ENCODE measurements around the gene MIS12. TPM values are rescaled to one million over a fixed set of nuclear protein-coding genes. Genes with fewer than 3 reads are reported as not detected.

The MIS12 gene
- total RNA-seq (2021; fragmentation: NEBNext Ultra II Directional; extraction: Animal tissue kit (Norgen Biotek cat#: 25700)) (25.6 and 27.2 TPM in 2 replicates), polyA plus RNA-seq (2011; rRNA removed) (6.2 and 9.5 TPM in 2 replicates), polyA minus RNA-seq (2011; rRNA and poly(A)+ RNA removed) (13.7 and 21.9 TPM in 2 replicates)
- polyA plus RNA-seq (2011; cell fraction: cytosol; rRNA removed): 16.7 TPM
- 8.4 TPM for polyA plus RNA-seq (2011; cell fraction: nucleus; rRNA removed)
- polyA plus RNA-seq (2012, experiment 1 of 2): 13.1 to 21.0 TPM (median 14.3 TPM) in 4 replicates
- 2.4 TPM for polyA plus RNA-seq (2012, experiment 2 of 2)
- 22.5 TPM for polyA plus RNA-seq (2013, experiment 1 of 2)
- 20.1 TPM for polyA plus RNA-seq (2013, experiment 2 of 2)
- 5.7 TPM for polyA minus RNA-seq (2011; cell fraction: cytosol; rRNA and poly(A)+ RNA removed)
- 18.2 TPM for polyA minus RNA-seq (2011; cell fraction: nucleus; rRNA and poly(A)+ RNA removed)
- long read RNA-seq, experiment 1, partial matches to known transcripts: 4 of 20 reads
- long read RNA-seq, experiment 1, other reads (novel, unspliced or antisense): 9 of 20 reads
- long read RNA-seq, experiment 2, transcript MIS12-202 (2 exons, 2,204 nt): major isoform, 17 of 41 reads
- long read RNA-seq, experiment 2, transcript MIS12-206 (3 exons, 2,691 nt): minor isoform, 15 of 41 reads
- long read RNA-seq, experiment 2, partial matches to known transcripts: 4 of 41 reads
- long read RNA-seq, experiment 2, other reads (novel, unspliced or antisense): 3 of 41 reads

GRCh38 chr17:5486206-5487124 lies at the start of gene MIS12:
Gene MIS12, plus strand, starts transcription at chr17:5486566. Its CDS starts 2,297 bp downstream, at chr17:5488863.
- POLR2A ChIA-PET (ENCODE audit: partially characterized antibody): interaction anchor here (0.7 to 6.2 kb wide), 21 partner anchors 8 to 948 kb away, joined by 3 to 91 read pairs (median 5); partner anchors contain the start of genes AIPL1, C1QBP, DHX33 and NUP88
- TF ChIP-seq USF2 (IDR thresholded peaks at IDR 0.05; ENCODE audit: low read length) (no peak), TAF7 (optimal IDR thresholded peaks at IDR 0.05; ENCODE audit: borderline replicate concordance, low read depth, low read length) (peak; percentile 91), SP1 (IDR thresholded peaks at IDR 0.05; ENCODE audit: low read depth, low read length) (peak; percentile 71; the same call in 1 of the 2 replicates), TBP (IDR thresholded peaks at IDR 0.05; ENCODE audit: low read depth, low read length) (peak; percentile 90), BACH1 (IDR thresholded peaks at IDR 0.05; ENCODE audit: low read length) (peak; percentile 46; the same call in 1 of the 2 replicates), GABPA (IDR thresholded peaks at IDR 0.05; ENCODE audit: borderline replicate concordance, insufficient read depth, low read length) (peak; percentile 67; the same call in 1 of the 2 replicates)

More at GRCh38 chr17:5486206-5487124, at the start of gene MIS12:
- H2AFZ ChIP-seq (ENCODE audit: low read length): peak within 1 kb of the TSS; percentile 76; the same call in 1 of the 2 replicates
- peak within 1 kb of the TSS; percentile 96 to 100 (median 100) for H3K9ac ChIP-seq (replicated peaks in 1 of 4; ENCODE audit: extremely low read depth in 1 of 4, low read depth in 3 of 4, low read length in 3 of 4)
- no peaks in the 10 kb centered on the region for H3K9me3 ChIP-seq (ENCODE audit: insufficient read depth in 2 of 2, low read depth in 1 of 2, low read length in 1 of 2)
- peak within 1 kb of the TSS; percentile 47 for H2BK120ac ChIP-seq (replicated peaks; ENCODE audit: low read depth, low read length)
- no peak within 1 kb of the TSS for H3K14ac ChIP-seq (ENCODE audit: insufficient read length)
- peak within 1 kb of the TSS; percentile 99 for H3K4ac ChIP-seq (replicated peaks; ENCODE audit: insufficient read length, low read depth, low read length)
- peak within 1 kb of the TSS; percentile 96 to 99 (median 98) for H3K4me3 ChIP-seq (ENCODE audit: extremely low read depth in 1 of 4, insufficient read depth in 2 of 4, low read depth in 3 of 4, low read length in 4 of 4)
- H2BK20ac ChIP-seq (ENCODE audit: low read length): no peak within 1 kb of the TSS
- H2BK5ac ChIP-seq (ENCODE audit: low read depth, low read length): peak within 1 kb of the TSS; percentile 99
- H4K20me1 ChIP-seq (replicated peaks in 1 of 2; ENCODE audit: control insufficient read depth in 1 of 2, insufficient read depth in 2 of 2, low read length in 2 of 2): peaks cover 3 to 13% of the 10 kb centered on the region in 2 experiments
- H3K4me2 ChIP-seq (ENCODE audit: insufficient read depth in 1 of 2, low read depth in 2 of 2, low read length in 2 of 2): peak within 1 kb of the TSS; percentile 85 to 94
- peaks cover 8 to 67% of the 10 kb centered on the region in 2 experiments for H3K79me2 ChIP-seq (ENCODE audit: control insufficient read depth in 1 of 2, insufficient read depth in 2 of 2, low read length in 2 of 2)
- H2AK5ac ChIP-seq (ENCODE audit: low read depth, low read length): peak within 1 kb of the TSS; percentile 94; the same call in 1 of the 2 replicates
- peaks cover 5% of the 10 kb centered on the region; the same call in 1 of the 2 replicates for H3K79me1 ChIP-seq (ENCODE audit: low read depth, low read length)
- no peaks in the 10 kb centered on the region for H3K4me1 ChIP-seq (replicated peaks in 1 of 4; ENCODE audit: control insufficient read depth in 3 of 4, insufficient read depth in 4 of 4, low read length in 3 of 4)
- H3K27ac ChIP-seq (ENCODE audit: low read depth, low read length): peak within 1 kb of the TSS; percentile 100
- H3K18ac ChIP-seq (ENCODE audit: extremely low read depth, low read length): peak within 1 kb of the TSS; percentile 86
- H3K56ac ChIP-seq (replicated peaks; ENCODE audit: insufficient read length, low read depth, low read length): peak within 1 kb of the TSS; percentile 99
- H3K23ac ChIP-seq (ENCODE audit: insufficient read length): no peak within 1 kb of the TSS
- H4K5ac ChIP-seq (ENCODE audit: insufficient read length, low read depth, low read length): peak within 1 kb of the TSS; percentile 97
- CTCF ChIA-PET (ENCODE audit: partially characterized antibody): interaction anchor here (0.9 to 1.9 kb wide), 5 partner anchors 9 to 22 kb away, joined by 3 to 7 read pairs (median 4); no protein-coding TSS in a partner anchor
- DNase-seq (ENCODE audit: low read depth in 1 of 2, low spot score in 2 of 2) (peak; percentile 91 to 94), FAIRE-seq (no peak)
- peak within 1 kb of the TSS; percentile 79; the same call in 1 of the 2 replicates for H2BK12ac ChIP-seq (ENCODE audit: low read depth, low read length)
- peak within 1 kb of the TSS; percentile 100 for H4K8ac ChIP-seq (ENCODE audit: extremely low read depth, insufficient read depth, low read length)
- no peaks in the 10 kb centered on the region for H3K27me3 ChIP-seq (replicated peaks in 1 of 4; ENCODE audit: control insufficient read depth in 3 of 4, extremely low read depth in 1 of 4, insufficient read depth in 3 of 4, low read length in 3 of 4)
- H4K91ac ChIP-seq (replicated peaks; ENCODE audit: insufficient read length, low read length): peak within 1 kb of the TSS; percentile 96
- WGBS, 2 experiments (ENCODE audit: extremely low coverage in 1 of 2, insufficient coverage in 1 of 2, insufficient read length in 1 of 2, insufficient replicate concordance in 2 of 2, low coverage in 1 of 2, low lambda C conversion rate in 2 of 2, missing lambda C conversion rate in 1 of 2): 0% methylated on average over 59 of the region's 77 CpGs; no CpG with 5 or more reads in 1 of the 2 experiments
- H3K36me3 ChIP-seq (ENCODE audit: control insufficient read depth in 2 of 4, insufficient read depth in 4 of 4, low read length in 3 of 4): peaks cover 5 to 56% (median 31%) of the 10 kb centered on the region in 4 experiments
- H2BK15ac ChIP-seq (ENCODE audit: low read length): 0 out of 2 replicates have a peak within 1 kb of the TSS, but pooled peaks have one; percentile 82
- peaks cover 8% of the 10 kb centered on the region for H3K23me2 ChIP-seq (ENCODE audit: low read depth, low read length)
